Prostate gland (tissue), 2 donors: Measurements from ENCODE around the gene BOLA1. TPM values are rescaled to one million over a fixed set of nuclear protein-coding genes. Genes with fewer than 3 reads are reported as not detected.
A peak's percentile ranks its signal among the peaks of the same experiment; 100 is the strongest.

Source experiments
- DNase-seq: peaks from one replicate; pipeline ENCODE4 v3.0.0-alpha.2; 2019; ENCODE audit warnings: low spot score
- H3K27ac ChIP-seq, 2 donors: fragments of 200-600 bp; sonication (generic); 2 replicates each; pipeline ENCODE4 v1.5.1; 2017 to 2019
- H3K27me3 ChIP-seq: fragments of 200-600 bp; sonication (generic); replicated peaks from 2 replicates; pipeline ENCODE4 v1.5.1; 2019; ENCODE audit not compliant: insufficient read depth
- H3K36me3 ChIP-seq, 2 donors: fragments of 200-600 bp; sonication (generic); 1 replicate in 1 of 2; 2 replicates in 1 of 2; pipeline versions ENCODE4 v1.5.1 to v1.8.1; 2017 to 2019
- H3K4me1 ChIP-seq: fragments of 200-600 bp; sonication (generic); replicated peaks from 2 replicates; pipeline ENCODE4 v1.5.1; 2019
- H3K4me3 ChIP-seq, 2 donors: fragments of 200-600 bp; sonication (generic); 2 replicates each; pipeline ENCODE4 v1.5.1; 2017 to 2019
- H3K9me3 ChIP-seq: fragments of 200-600 bp; sonication (generic); 2 replicates; pipeline ENCODE4 v1.5.1; 2017
- POLR2A ChIP-seq: fragments of 450-650 bp; IDR thresholded peaks from one replicate; pipeline ENCODE4 v1.6.1; 2016; ENCODE audit warnings: antibody characterized with exemption, mild to moderate bottlenecking
- POLR2AphosphoS5 ChIP-seq: sonication (generic); formaldehyde crosslinking; IDR thresholded peaks from one replicate; pipeline ENCODE4 v1.6.1; 2017; ENCODE audit warnings: antibody characterized with exemption
- WGBS: methylation state at CpG from one replicate; pipeline ENCODE4 v1.1.5; 2018; 5-methylcytosine and 5-hydroxymethylcytosine counted together
- intact Hi-C: fragments of 100-400 bp; cut with DNase I; formaldehyde crosslinking; loops from one replicate; pipeline ENCODE4 v1.14.2; 2022
- total RNA-seq, 2 donors: library from RNA; depleted of rRNA; stranded (reverse); fragments of >200 nt; gene quantifications; one replicate each; pipeline ENCODE4 v1.1.0, GENCODE V29; 2016
- TF ChIP-seq, protein P1 (sequence below), 4 experiments: fragments of 200-600 bp in 2 of 4; fragments of 450-650 bp in 2 of 4; sonication (generic) in 2 of 4; IDR thresholded peaks; 1 replicate in 3 of 4; 2 replicates in 1 of 4; pipeline ENCODE4 v1.5.1; 2016 to 2019; ENCODE audit warnings: antibody characterized with exemption in 4 of 4, mild to moderate bottlenecking in 2 of 4, moderate library complexity in 2 of 4

BOLA1 gene
- total RNA-seq, 2 donors from 2014 or later = 37.8 to 40.6 TPM

DNA sequence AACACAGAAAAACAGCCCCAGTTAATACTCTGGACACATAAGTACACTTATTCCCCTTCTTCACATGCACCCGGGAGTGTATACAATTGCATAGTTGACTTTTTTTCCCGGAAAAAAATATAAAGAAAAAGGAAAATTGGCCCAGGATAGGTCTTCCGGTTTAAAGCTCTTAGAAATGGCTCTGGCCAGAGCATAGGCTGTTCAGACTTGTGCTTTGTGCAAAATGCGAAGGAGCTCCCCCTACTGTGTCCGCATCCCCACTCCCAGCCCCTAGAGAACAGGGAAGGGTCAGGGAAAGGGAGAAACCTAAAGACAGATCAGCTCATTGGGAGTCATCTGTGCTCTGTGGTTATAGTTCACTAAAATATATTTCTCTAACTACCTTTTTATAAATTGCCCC, 42.8 kb downstream of the BOLA1 start:
- Histone ChIP-seq H3K27ac (peak overlapping the region in 1 of 2 donors; percentile 15), H3K9me3 (no peaks in the 10 kb centered on the region), H3K36me3 (no peaks in the 10 kb centered on the region), H3K4me1 (no peaks in the 10 kb centered on the region), H3K4me3 (no peak overlapping the region), H3K27me3 (no peaks in the 10 kb centered on the region)
- intact Hi-C loops = no loop called here
- TF ChIP-seq POLR2A = no peak
- TF ChIP-seq POLR2AphosphoS5 = peak; percentile 11
- TF ChIP-seq, protein P1, sequence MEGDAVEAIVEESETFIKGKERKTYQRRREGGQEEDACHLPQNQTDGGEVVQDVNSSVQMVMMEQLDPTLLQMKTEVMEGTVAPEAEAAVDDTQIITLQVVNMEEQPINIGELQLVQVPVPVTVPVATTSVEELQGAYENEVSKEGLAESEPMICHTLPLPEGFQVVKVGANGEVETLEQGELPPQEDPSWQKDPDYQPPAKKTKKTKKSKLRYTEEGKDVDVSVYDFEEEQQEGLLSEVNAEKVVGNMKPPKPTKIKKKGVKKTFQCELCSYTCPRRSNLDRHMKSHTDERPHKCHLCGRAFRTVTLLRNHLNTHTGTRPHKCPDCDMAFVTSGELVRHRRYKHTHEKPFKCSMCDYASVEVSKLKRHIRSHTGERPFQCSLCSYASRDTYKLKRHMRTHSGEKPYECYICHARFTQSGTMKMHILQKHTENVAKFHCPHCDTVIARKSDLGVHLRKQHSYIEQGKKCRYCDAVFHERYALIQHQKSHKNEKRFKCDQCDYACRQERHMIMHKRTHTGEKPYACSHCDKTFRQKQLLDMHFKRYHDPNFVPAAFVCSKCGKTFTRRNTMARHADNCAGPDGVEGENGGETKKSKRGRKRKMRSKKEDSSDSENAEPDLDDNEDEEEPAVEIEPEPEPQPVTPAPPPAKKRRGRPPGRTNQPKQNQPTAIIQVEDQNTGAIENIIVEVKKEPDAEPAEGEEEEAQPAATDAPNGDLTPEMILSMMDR (IDR thresholded peaks at IDR 0.05) = peak in 1 of 4 experiments; percentile 6
- DNase-seq = no peak
- WGBS = 9% methylated on average over 5 of the region's 5 CpGs

GRCh38 chr1:149942885-149943284, 43.5 kb downstream of the BOLA1 start:
- no peak overlapping the region for H3K4me3 ChIP-seq
- no peaks in the 10 kb centered on the region for H3K9me3 ChIP-seq
- intact Hi-C loops = no loop called here
- WGBS = 25% methylated on average over 3 of the region's 3 CpGs
- DNase-seq = no peak
- no peaks in the 10 kb centered on the region for H3K36me3 ChIP-seq
- H3K27ac ChIP-seq = peak overlapping the region in 1 of 2 donors; percentile 15
- no peaks in the 10 kb centered on the region for H3K4me1 ChIP-seq
- no peaks in the 10 kb centered on the region for H3K27me3 ChIP-seq
- TF ChIP-seq POLR2A (no peak), POLR2AphosphoS5 (peak; percentile 26)

- no peak for TF ChIP-seq POLR2AphosphoS5
- H3K9me3 ChIP-seq = no peaks in the 10 kb centered on the region
- 85% methylated on average over 4 of the region's 4 CpGs for WGBS
- no peak overlapping the region for H3K27ac ChIP-seq
- intact Hi-C loops = no loop called here
- H3K27me3 ChIP-seq = no peaks in the 10 kb centered on the region
- peaks cover 0 to 6% of the 10 kb centered on the region in 2 donors for H3K36me3 ChIP-seq
- DNase-seq = no peak
- no peaks in the 10 kb centered on the region for H3K4me1 ChIP-seq
- no peak overlapping the region for H3K4me3 ChIP-seq
Observed at GRCh38 chr1:149945206-149945605, 45.8 kb downstream of the BOLA1 start.

DNA sequence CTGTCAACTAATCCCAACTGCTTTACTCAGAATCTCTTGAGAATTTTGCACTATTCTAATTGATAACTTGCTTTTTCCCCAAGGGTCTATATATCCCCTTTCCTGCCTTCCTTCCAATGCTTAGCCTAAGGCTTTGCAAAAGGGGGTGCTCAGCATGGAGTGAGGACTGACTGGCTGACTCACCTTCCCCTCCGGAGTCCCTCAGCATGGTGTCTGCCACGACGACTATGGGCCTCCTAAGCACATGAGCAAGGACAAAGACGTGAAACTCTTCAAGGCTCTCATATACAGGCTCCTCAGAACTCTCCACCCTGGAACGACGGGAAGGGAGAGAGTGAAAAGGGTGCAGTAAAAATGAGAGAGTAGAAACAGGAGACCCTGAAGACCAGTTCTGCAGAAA, 50.5 kb downstream of the BOLA1 start:
- peaks cover 0 to 6% of the 10 kb centered on the region in 2 donors for H3K36me3 ChIP-seq
- intact Hi-C loops = no loop called here
- TF ChIP-seq POLR2AphosphoS5 (no peak), POLR2A (no peak)
- TF ChIP-seq, protein P1 (IDR thresholded peaks at IDR 0.05) = no peak

More for the DNA sequence above, 50.5 kb downstream of the BOLA1 start:
- no peaks in the 10 kb centered on the region for H3K27me3 ChIP-seq
- H3K4me1 ChIP-seq = no peaks in the 10 kb centered on the region
- no peak overlapping the region for H3K27ac ChIP-seq
- H3K4me3 ChIP-seq = no peak overlapping the region
- DNase-seq = no peak
- H3K9me3 ChIP-seq = no peaks in the 10 kb centered on the region
- WGBS = 78% methylated on average over 6 of the region's 6 CpGs

Other genes starting within 250 kb of the BOLA1 start
- gene FCGR1A, start 116.9 kb upstream of the BOLA1 start, total RNA-seq = 1 to 10 TPM in 1 of 2 donors, under 1 TPM in 1; 0.32 to 7.6 TPM
- gene SV2A, start 18.3 kb downstream of the BOLA1 start, total RNA-seq = 1 to 10 TPM; 2.1 to 3.4 TPM
- gene SF3B4, start 28.2 kb downstream of the BOLA1 start, total RNA-seq = 10 to 100 TPM; 15.0 to 22.1 TPM
- 10 to 100 TPM in 1 of 2 donors, 1 to 10 TPM in 1; 2.6 to 25.5 TPM for gene MTMR11, start 37.3 kb downstream of the BOLA1 start, total RNA-seq
- gene OTUD7B, start 111.2 kb downstream of the BOLA1 start, total RNA-seq = 10 to 100 TPM; 13.5 to 27.3 TPM
- gene VPS45, start 168.2 kb downstream of the BOLA1 start, total RNA-seq = 10 to 100 TPM; 29.6 to 33.3 TPM